ENCODE measurements around the gene SLC23A2.

- TF ChIP-seq CTCF (IDR thresholded peaks at IDR 0.05) (no peak), EP300 (IDR thresholded peaks at IDR 0.05) (no peak)
These were observed 109.3 kb downstream of the SLC23A2 start for GRCh38 chr20:4891997-4892396.

Data from sigmoid colon (tissue), 4 donors.